Measurements from ENCODE around the gene HRH2. TPM values are rescaled to one million over a fixed set of nuclear protein-coding genes. Genes with fewer than 3 reads are reported as not detected.
"Not testable (repeated sequence)": the region's sequence is repeated elsewhere in the genome, so short reads cannot be mapped to it uniquely, and the experiment has no call there.

The HRH2 gene
- total RNA-seq, 2 donors from 2014 or later: 2.5 to 3.2 TPM

DNA sequence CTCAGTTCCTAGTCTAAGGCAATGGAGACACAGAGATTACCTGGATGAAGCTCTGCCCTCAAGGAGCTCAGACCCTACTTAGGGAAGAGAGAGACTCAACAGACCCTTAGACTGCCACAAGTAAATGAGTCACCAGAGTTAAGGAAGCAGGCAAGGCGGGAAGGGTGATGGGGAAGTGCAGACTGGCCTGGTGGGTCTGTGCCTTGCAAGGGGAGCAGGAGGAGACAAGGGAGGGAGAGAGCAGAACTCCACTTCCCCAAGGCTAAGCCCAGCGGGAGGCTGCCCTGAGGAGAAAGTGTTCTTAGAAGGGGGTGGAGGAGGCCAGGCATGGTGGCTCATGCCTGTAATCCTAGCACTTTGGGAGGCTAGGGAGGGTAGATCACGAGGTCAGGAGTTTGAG, 83.7 kb downstream of the HRH2 start:
- ATAC-seq: no peak
- no peak for DNase-seq (ENCODE audit: low spot score)
- no peaks in the 10 kb centered on the region for H3K36me3 Mint-ChIP-seq
- H3K4me3 Mint-ChIP-seq: no peak overlapping the region
- no peaks in the 10 kb centered on the region for H3K4me1 Mint-ChIP-seq (ENCODE audit: low read depth in 2 of 2)
- no peak overlapping the region for H3K27ac Mint-ChIP-seq
- peaks cover 23 to 46% of the 10 kb centered on the region in 2 donors for H3K27me3 Mint-ChIP-seq
- no peaks in the 10 kb centered on the region for H3K9me3 Mint-ChIP-seq

DNA sequence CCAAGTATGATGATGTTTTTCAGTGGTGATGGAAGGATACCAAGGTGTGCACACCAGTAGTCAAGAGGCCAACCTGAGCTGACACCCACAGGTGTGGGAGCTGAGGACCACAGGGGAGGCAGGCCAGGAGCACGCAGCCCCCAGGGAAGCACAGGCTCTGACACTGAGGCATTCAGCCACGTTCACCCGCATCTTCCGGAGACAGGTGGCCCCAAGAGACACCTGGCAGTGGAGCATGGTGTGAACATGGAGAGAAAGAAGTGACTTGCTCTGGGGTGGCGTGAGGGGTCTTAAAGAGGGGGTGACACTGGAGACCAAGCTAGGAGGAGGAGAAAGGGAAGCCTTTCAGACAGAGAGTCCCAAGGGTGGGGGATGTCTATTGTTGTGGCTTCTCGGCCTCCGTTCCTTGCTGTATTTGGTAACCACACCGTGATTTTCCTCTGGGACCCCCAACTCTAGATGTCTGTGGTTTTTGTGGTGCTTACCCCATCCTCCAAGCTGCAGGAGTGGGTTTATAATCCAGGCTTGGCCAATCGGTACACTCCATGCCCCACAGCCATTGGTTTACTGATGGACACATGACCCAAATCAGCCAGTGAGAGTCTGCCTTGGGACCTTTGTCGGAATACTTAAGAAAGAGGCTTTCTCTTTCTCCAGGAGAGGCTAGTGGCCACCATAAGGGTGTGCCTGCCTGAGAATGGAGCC, 84.6 kb downstream of the HRH2 start:
- H3K4me1 Mint-ChIP-seq (ENCODE audit: low read depth in 2 of 2): peaks cover 0 to 4% of the 10 kb centered on the region in 2 donors
- H3K36me3 Mint-ChIP-seq: no peaks in the 10 kb centered on the region
- H3K27me3 Mint-ChIP-seq: peaks cover 27 to 55% of the 10 kb centered on the region in 2 donors
- ATAC-seq (no peak), DNase-seq (ENCODE audit: low spot score) (no peak)
- no peaks in the 10 kb centered on the region for H3K9me3 Mint-ChIP-seq
- H3K27ac Mint-ChIP-seq: no peak overlapping the region
- no peak overlapping the region for H3K4me3 Mint-ChIP-seq

DNA sequence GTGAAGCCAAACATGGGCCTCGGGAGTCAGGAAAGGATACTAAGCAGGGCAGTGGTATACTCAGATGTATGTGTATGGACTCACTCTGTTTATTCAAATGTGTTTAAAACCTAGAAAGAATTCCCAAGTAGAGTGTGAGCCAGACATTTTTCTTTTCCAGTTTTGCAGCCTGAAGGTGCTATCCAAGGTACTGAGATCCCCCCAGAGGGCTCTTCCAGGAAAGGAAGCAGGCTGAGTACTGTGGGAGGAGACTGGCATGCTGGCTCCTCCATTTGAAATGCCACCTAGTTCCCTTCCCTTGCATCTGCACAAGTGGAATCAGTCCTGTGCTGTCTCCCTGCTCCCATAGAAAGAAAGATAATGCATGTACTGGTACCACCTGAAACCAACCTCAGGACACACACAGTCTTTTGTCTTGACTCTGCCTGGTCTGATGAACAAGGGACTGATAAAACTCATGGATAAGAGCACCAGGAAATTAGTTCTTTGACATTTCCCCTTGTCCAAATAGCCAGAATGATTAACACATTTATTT, 85.9 kb downstream of the HRH2 start:
- Mint-ChIP-seq H3K27ac (no peak overlapping the region), H3K4me1 (ENCODE audit: low read depth in 2 of 2) (peaks cover 0 to 7% of the 10 kb centered on the region in 2 donors), H3K36me3 (no peaks in the 10 kb centered on the region), H3K9me3 (no peaks in the 10 kb centered on the region), H3K4me3 (no peak overlapping the region), H3K27me3 (peaks cover 28 to 61% of the 10 kb centered on the region in 2 donors)
- DNase-seq (ENCODE audit: low spot score): no peak
- no peak for ATAC-seq

DNA sequence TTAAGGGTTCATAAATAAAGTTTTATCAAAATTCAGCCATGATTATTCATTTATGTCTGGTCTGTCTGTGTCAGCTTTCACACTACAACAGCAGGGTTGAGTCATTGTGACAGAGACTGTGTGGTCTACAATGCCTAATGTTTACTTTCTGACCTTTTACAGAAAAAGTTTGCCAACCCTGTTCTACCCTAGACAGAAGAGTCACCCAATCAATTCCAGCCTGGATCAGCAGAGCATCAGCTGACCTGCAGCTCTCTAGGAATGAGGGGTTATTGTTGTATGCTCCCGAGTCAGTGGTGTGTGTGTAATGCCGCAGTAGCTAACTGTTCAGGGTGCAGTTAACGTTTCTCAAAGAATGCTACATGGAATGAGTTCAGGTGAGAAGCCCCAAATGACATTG, 87.3 kb downstream of the HRH2 start:
- DNase-seq (ENCODE audit: low spot score) (no peak), ATAC-seq (no peak)
- Mint-ChIP-seq H3K4me3 (no peak overlapping the region), H3K36me3 (no peaks in the 10 kb centered on the region), H3K27ac (no peak overlapping the region), H3K9me3 (no peaks in the 10 kb centered on the region), H3K27me3 (peaks cover 21 to 46% of the 10 kb centered on the region in 2 donors), H3K4me1 (ENCODE audit: low read depth in 2 of 2) (peaks cover 0 to 7% of the 10 kb centered on the region in 2 donors)

DNA sequence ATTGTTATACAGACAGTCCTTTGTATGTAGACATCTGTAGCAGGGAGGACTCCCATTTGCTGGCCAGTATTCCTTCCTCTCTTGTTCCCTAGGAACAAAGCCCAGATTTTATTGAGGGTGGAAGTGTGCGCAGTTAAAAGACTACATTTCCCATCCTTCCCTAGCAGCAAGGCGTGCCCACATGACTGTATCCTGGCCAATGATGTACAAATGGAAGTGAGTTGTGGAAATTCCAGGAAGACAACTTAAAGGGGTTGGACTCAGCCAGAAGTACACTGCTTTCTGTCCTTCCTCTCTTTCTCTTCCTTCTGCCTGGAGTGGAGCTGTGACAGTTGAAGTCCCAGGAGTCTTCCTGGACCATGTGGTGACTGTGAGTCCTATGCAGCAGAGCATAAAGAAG, 89.0 kb downstream of the HRH2 start:
- peaks cover 17 to 38% of the 10 kb centered on the region in 2 donors for H3K27me3 Mint-ChIP-seq
- H3K9me3 Mint-ChIP-seq: no peaks in the 10 kb centered on the region
- ATAC-seq: no peak
- no peak overlapping the region for H3K27ac Mint-ChIP-seq
- DNase-seq (ENCODE audit: low spot score): no peak
- H3K4me3 Mint-ChIP-seq: no peak overlapping the region
- no peaks in the 10 kb centered on the region for H3K36me3 Mint-ChIP-seq
- H3K4me1 Mint-ChIP-seq (ENCODE audit: low read depth in 2 of 2): peaks cover 0 to 7% of the 10 kb centered on the region in 2 donors

DNA sequence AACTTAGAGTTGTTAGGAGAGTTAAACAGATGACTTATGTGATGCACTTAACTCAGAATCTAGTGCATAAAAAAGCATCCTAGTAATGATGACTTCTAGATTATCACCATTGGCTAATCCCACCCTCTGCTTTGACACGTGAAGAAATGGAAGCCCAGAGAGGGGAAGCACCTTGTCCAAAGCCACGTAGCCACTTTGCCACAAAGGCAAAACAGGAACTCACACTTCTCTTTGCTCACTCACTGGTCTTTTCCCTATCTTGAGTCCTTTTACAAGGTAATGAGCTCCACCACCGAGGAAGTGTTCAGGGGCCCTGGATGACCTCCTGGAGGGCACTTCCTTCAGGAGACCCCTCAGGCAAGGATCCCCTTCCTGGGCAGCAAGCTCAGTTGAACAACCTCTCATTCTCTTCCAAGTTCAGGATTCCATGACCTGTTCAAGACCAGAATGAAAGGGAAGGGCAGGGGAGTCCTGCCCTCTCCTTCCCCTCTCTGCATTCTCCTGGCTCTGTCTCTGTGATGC, 89.7 kb downstream of the HRH2 start:
- Mint-ChIP-seq H3K9me3 (no peaks in the 10 kb centered on the region), H3K36me3 (no peaks in the 10 kb centered on the region), H3K4me1 (ENCODE audit: low read depth in 2 of 2) (peaks cover 0 to 7% of the 10 kb centered on the region in 2 donors), H3K27ac (no peak overlapping the region), H3K27me3 (peaks cover 22 to 43% of the 10 kb centered on the region in 2 donors), H3K4me3 (no peak overlapping the region)
- no peak for ATAC-seq
- DNase-seq (ENCODE audit: low spot score): no peak

DNA sequence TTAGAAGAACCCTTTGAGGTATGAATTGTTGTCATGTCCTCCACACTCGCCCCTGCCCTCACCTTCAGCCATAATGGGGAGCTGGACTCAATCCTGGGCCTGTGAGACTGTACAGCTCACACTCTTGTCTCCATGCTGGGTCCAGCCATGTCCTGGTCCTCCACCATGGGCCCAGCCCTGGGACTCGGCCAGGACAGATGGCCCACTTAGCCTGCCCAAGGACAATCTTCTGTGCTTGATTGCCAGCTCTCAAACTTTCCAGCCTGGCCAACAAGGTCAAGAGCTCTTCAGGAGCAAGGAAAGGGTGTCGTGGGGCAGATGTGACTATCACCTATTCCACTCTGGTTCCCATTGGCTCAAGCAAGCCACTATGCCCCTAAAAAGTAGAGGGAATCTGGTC, 90.8 kb downstream of the HRH2 start:
- DNase-seq (ENCODE audit: low spot score): no peak
- ATAC-seq: no peak
- H3K4me3 Mint-ChIP-seq: no peak overlapping the region
- H3K9me3 Mint-ChIP-seq: no peaks in the 10 kb centered on the region
- peaks cover 20 to 33% of the 10 kb centered on the region in 2 donors for H3K27me3 Mint-ChIP-seq
- no peaks in the 10 kb centered on the region for H3K36me3 Mint-ChIP-seq
- H3K4me1 Mint-ChIP-seq (ENCODE audit: low read depth in 2 of 2): peaks cover 0 to 7% of the 10 kb centered on the region in 2 donors
- H3K27ac Mint-ChIP-seq: no peak overlapping the region

DNA sequence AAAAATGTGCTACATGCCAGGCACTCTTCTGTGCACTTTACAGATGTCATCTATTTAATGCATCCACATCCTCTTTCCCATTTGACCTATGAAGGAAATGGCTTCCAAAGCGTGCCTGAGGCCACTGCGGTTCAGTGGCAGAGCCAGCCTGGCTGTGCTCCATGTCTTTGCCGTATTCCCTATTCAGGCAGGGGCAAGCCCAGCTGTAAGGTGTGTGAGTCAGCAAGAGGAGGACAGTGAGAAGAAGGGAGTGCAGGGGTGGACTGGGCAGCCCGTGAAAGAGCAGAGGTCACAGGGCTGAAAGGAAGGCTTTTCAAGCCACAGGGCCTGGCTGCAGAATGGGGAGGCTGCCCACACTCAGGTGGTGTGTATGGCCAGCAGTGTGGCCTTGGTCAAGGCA, 91.7 kb downstream of the HRH2 start:
- Mint-ChIP-seq H3K9me3 (no peaks in the 10 kb centered on the region), H3K27ac (no peak overlapping the region), H3K36me3 (no peaks in the 10 kb centered on the region), H3K27me3 (peaks cover 25 to 33% of the 10 kb centered on the region in 2 donors), H3K4me3 (no peak overlapping the region), H3K4me1 (ENCODE audit: low read depth in 2 of 2) (peaks cover 0 to 7% of the 10 kb centered on the region in 2 donors)
- ATAC-seq (no peak), DNase-seq (ENCODE audit: low spot score) (no peak)

DNA sequence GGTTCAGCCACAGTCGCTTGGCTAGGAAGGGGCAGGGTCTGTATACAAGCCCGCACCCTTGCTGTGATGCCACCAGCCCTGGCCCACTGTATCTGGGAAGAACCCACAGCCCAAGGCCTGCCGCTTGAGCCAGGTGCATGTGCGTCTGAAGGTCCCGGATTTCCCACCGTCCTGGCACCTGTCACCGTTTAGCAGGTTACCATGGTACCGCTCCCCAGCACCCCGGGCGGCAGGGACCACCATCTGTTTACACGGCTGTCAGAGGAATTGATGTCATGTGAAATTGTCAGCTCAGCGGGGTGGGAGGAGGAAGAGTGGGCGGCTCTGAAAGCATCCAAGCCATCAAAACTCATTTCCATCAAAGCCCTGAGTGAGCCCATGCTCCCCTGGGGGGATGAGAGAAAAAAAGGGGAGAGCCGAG, 92.7 kb downstream of the HRH2 start:
- no peak for ATAC-seq
- Mint-ChIP-seq H3K4me1 (ENCODE audit: low read depth in 2 of 2) (peaks cover 0 to 7% of the 10 kb centered on the region in 2 donors), H3K9me3 (no peaks in the 10 kb centered on the region), H3K27ac (no peak overlapping the region), H3K27me3 (peaks cover 30 to 42% of the 10 kb centered on the region in 2 donors), H3K4me3 (no peak overlapping the region), H3K36me3 (no peaks in the 10 kb centered on the region)
- DNase-seq (ENCODE audit: low spot score): no peak

DNA sequence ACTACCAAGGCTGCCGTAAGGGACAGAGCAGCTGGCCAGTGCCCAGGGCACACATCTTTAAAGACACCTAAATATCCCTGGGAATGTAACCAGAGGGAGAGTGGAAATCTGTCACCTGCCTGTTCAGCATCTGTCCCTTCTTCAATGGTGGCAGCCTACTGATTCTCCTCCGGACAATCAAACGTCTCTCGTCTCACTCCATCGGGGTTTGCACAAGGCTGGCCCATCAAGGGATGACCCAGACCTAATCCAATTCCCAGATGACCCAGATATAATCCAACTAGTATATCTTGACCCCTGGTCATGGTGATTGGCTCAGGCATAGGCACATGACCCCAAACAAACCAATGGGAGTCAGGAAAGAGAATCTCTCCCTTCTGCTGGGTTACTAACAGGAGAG, 93.5 kb downstream of the HRH2 start:
- H3K27ac Mint-ChIP-seq: no peak overlapping the region
- DNase-seq (ENCODE audit: low spot score): no peak
- peaks cover 0 to 7% of the 10 kb centered on the region in 2 donors for H3K4me1 Mint-ChIP-seq (ENCODE audit: low read depth in 2 of 2)
- ATAC-seq: no peak
- H3K9me3 Mint-ChIP-seq: no peaks in the 10 kb centered on the region
- H3K4me3 Mint-ChIP-seq: no peak overlapping the region
- peaks cover 34 to 49% of the 10 kb centered on the region in 2 donors for H3K27me3 Mint-ChIP-seq
- no peaks in the 10 kb centered on the region for H3K36me3 Mint-ChIP-seq

DNA sequence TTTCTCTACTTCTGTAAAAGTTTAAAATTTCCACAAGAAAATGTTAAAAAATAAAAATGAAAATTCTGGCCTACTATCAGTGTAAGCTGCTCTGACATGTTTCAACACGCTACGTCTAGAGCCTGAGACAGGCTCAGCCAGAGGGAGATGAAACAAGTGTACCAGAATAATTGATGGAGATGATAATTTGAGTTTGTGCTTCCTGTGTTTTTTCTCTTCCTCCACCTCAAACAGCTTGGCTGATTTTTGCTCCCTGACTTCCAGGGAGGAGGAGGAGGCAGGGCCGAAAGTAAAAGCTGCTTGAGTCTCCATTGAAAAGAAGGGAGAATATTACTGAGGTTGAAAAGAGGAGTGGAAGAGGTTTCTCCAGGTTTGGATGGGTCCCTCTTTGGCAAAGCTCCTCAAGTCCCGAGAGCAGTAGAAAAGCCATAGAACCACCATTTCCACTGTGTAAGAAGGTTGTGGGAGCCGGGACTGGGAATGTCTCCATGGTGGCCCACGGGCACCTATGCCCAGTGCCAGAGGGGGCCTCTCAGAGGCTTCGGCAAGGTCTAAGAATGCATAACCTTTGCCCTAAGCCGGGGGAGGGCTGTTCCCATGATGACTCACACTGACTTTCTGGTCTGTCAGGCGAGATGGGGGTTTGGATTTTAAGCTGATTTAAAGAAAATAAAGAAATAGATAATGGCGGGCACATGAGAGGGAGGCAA, 95.1 kb downstream of the HRH2 start:
- ATAC-seq (no peak), DNase-seq (ENCODE audit: low spot score) (no peak)
- Mint-ChIP-seq H3K27me3 (peaks cover 36 to 48% of the 10 kb centered on the region in 2 donors), H3K9me3 (no peaks in the 10 kb centered on the region), H3K36me3 (no peaks in the 10 kb centered on the region), H3K27ac (no peak overlapping the region), H3K4me1 (ENCODE audit: low read depth in 2 of 2) (no peaks in the 10 kb centered on the region), H3K4me3 (no peak overlapping the region)

DNA sequence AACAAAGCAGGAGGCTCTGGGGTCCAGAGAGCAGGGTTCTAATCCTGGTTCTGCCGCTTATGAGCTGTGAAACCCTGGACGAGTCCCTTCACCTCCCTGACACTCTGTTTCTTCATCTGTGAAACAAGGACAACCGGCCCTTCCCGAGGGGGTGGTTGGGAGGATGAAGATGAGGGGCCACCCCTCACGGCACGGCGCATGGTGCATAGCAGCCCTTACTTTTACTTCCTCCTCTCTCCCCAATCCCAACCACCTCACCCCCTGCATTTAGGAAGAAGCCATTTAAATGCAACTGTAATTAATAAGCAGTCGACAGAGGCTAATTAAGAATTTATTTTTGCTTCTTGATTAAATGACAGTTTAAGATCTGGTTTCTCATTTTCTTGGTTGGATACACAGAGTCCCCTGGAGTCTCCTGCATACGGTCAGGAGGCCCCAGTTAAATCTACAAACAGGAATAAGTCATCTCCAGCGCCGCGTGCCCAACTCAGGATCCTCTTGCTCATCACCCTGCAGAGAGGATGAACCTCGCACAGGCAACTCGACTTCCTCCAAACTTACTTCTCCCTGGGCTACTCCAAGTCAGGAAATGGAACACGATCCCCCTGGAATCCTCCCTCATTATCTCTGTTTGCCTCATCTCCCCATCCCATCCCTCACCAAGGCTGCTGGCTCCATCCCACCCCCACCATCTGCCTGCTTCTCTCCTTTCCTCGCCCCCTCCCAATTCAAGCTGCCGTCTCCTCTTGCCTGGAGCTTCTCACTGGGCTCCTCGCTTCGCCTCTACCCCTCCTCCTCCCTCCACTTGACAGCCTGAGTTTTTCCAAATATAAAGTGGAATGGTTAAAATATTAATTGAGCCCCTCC, 95.9 kb downstream of the HRH2 start:
- DNase-seq (ENCODE audit: low spot score) (no peak), ATAC-seq (no peak)
- Mint-ChIP-seq H3K27me3 (peaks cover 42 to 55% of the 10 kb centered on the region in 2 donors), H3K4me1 (ENCODE audit: low read depth in 2 of 2) (no peaks in the 10 kb centered on the region), H3K9me3 (no peaks in the 10 kb centered on the region), H3K4me3 (no peak overlapping the region), H3K27ac (no peak overlapping the region), H3K36me3 (no peaks in the 10 kb centered on the region)

DNA sequence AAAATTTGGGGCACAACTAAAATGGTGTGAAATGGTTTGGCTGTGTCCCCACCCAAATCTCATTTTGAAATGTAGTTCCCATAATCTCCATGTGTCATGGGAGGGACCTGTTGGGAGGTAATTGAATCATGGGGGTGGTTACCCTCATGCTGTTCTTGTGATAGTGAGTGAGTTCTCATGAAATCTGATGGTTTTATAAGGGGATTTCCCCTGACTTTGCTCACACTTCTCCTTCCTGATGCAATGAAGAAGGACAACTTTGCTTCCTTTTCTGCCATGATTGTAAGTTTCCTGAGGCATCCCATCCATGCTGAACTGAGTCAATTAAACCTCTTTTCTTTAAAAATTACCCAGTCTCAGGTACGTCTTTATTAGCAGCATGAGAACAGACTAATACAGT, 102.1 kb downstream of the HRH2 start:
- H3K4me3 Mint-ChIP-seq; H3K9me3 Mint-ChIP-seq; H3K27ac Mint-ChIP-seq; H3K36me3 Mint-ChIP-seq; DNase-seq (ENCODE audit: low spot score); ATAC-seq; H3K4me1 Mint-ChIP-seq (ENCODE audit: low read depth in 2 of 2): not testable (repeated sequence)
- peaks cover 48 to 63% of the 10 kb centered on the region in 2 donors for H3K27me3 Mint-ChIP-seq
